ENCODE data around the gene ARHGEF11.
"Not testable (repeated sequence)": the region's sequence is repeated elsewhere in the genome, so short reads cannot be mapped to it uniquely, and the experiment has no call there.

ARHGEF11 gene

GRCh38 chr1:157084720-157085119, 39.2 kb upstream of the ARHGEF11 start:
- ChIA-PET CTCF (interaction anchor here (0.5 to 4.0 kb wide), 2 partner anchors 71 to 107 kb away, joined by 3 to 44 read pairs; no protein-coding TSS in a partner anchor), POLR2A (ENCODE audit: low non-redundant PET) (no interaction called here)
- no peak for DNase-seq (ENCODE audit: low spot score)
- no peak overlapping the region for H3K27ac ChIP-seq
- no peak for TF ChIP-seq CTCF (conservative IDR thresholded peaks at IDR 0.05; ENCODE audit: low read depth)

DNA sequence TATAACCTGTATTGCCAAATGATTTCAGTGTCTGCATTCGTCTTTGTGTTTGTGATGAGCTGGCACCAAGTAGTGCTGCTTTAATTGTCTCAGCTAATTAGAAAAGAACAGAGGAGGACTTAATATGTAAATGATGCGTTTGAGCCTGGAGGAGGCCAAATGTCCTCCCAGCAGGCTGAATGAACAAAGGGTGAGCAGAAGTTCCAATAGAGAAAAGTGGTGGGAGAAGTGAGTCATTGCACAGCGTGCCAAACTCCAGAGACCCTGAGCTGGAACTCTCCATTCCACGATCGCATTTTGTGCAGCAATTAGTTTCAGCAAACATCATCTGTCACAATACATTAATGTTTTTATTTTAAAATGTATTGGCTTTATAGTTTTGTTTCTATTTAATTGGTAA, 36.2 kb upstream of the ARHGEF11 start:
- H3K27ac ChIP-seq, result no peak overlapping the region
- POLR2A ChIA-PET (ENCODE audit: low non-redundant PET), result no interaction called here
- CTCF ChIA-PET, result interaction anchor here (1.2 kb wide), 1 partner anchor 8 kb away, joined by 4 read pairs; no protein-coding TSS in a partner anchor
- no peak for TF ChIP-seq CTCF (conservative IDR thresholded peaks at IDR 0.05; ENCODE audit: low read depth)
- no peak for DNase-seq (ENCODE audit: low spot score)

DNA sequence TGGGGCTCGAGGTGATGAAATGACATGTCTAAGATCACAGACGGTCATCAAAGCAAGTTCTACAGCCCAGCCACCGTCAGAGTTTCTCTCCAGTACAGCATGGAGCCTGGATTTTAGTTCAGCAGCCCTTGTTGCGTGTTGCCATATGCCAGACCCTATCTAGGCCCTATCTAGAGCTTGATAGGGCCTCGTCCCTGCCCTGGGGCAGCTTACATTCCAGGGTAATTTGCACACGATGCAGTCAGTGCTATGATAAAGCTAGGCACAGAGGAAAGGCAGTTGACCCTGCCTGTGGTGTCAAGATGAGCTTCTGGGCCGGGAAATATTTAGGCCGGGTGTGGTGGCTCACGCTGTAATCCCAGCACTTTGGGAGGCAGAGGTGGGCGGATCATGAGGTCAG, 35.2 kb upstream of the ARHGEF11 start:
- no peak for DNase-seq (ENCODE audit: low spot score)
- CTCF ChIA-PET, result no interaction called here
- POLR2A ChIA-PET (ENCODE audit: low non-redundant PET), result no interaction called here
- no peak for TF ChIP-seq CTCF (conservative IDR thresholded peaks at IDR 0.05; ENCODE audit: low read depth)
- no peak overlapping the region for H3K27ac ChIP-seq

DNA sequence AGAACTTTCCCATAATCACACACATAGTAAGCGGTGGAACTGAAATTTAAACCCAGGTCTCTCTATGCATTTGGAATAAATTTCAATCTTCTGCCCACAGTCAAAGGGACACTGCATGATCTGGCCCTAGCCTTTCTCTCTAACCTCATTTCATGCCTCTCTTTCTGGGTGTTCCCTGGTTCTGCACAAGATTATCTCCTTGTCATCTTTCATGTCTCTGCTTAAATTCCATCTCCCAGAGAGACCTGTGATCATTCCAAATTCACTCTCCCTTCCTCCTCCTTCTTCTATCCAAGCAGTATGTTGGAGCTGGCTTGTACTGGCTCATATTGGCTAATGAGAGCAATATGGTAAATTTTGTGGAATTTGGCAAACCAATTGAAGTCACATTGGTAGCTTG, 31.9 kb upstream of the ARHGEF11 start:
- no peak overlapping the region for H3K27ac ChIP-seq
- ChIA-PET CTCF (no interaction called here), POLR2A (ENCODE audit: low non-redundant PET) (no interaction called here)

GRCh38 chr1:157073944-157074685, 28.6 kb upstream of the ARHGEF11 start:
- ChIA-PET POLR2A (ENCODE audit: low non-redundant PET) (no interaction called here), CTCF (interaction anchor here (0.6 to 1.8 kb wide), 3 partner anchors 16 to 82 kb away, joined by 3 to 5 read pairs (median 4); no protein-coding TSS in a partner anchor)
- H3K27ac ChIP-seq, result no peak overlapping the region
- no peak for DNase-seq (ENCODE audit: low spot score)
- peak; percentile 38 for TF ChIP-seq CTCF (conservative IDR thresholded peaks at IDR 0.05; ENCODE audit: low read depth)

More for the DNA sequence above, 31.9 kb upstream of the ARHGEF11 start:
- no peak for TF ChIP-seq CTCF (conservative IDR thresholded peaks at IDR 0.05; ENCODE audit: low read depth)
- no peak for DNase-seq (ENCODE audit: low spot score)

DNA sequence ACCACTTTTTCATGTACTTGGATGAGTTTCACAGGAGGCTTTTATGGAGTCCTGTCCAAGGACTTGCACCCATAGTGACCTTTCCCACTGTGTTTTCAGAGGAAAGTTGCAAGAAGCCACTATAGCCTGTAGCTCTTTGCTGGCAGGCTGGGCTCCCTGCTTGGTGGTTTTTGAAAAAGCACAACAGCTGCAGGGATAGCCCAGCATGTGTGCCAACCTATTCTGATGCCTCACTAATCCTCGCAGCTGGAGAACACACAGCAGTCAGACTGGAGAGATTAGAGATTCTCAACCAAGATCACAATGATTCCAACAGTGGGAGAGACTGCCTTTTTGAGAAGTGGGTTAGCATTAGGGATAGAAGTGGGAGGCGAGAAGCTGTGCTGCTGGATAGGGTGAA, 24.1 kb upstream of the ARHGEF11 start:
- no peak for TF ChIP-seq CTCF (conservative IDR thresholded peaks at IDR 0.05; ENCODE audit: low read depth)
- DNase-seq (ENCODE audit: low spot score), result no peak
- ChIA-PET CTCF (no interaction called here), POLR2A (ENCODE audit: low non-redundant PET) (no interaction called here)
- H3K27ac ChIP-seq, result no peak overlapping the region

GRCh38 chr1:157059241-157059640, 13.7 kb upstream of the ARHGEF11 start:
- DNase-seq (ENCODE audit: low spot score); H3K27ac ChIP-seq; CTCF ChIA-PET; POLR2A ChIA-PET (ENCODE audit: low non-redundant PET): not testable (repeated sequence)
